Calu3 (cell line): Measurements from ENCODE around the gene LIAS. TPM values are rescaled to one million over a fixed set of nuclear protein-coding genes. Genes with fewer than 3 reads are reported as not detected.
"Not testable (repeated sequence)": the region's sequence is repeated elsewhere in the genome, so short reads cannot be mapped to it uniquely, and the experiment has no call there.

Experiments
- BruUV-seq: library from RNA; stranded (reverse); fragments of 400-500 nt; replicated peaks from 2 replicates; lab custom pipeline; 2021; lab: Mats Ljungman, UMichigan
- CTCF ChIA-PET: fragments of 300-600 bp; sonication (Branson Sonifier 250); formaldehyde crosslinking; loops from one replicate; lab custom pipeline; 2022; ENCODE audit warnings: antibody characterized with exemption; lab: Charles Lee
- DNase-seq: peaks from one replicate; pipeline ENCODE4 v3.0.0; 2022
- H3K27ac Mint-ChIP-seq: one replicate; pipeline ENCODE4 v1.8.0; 2022; ENCODE audit warnings: mixed read lengths; ENCODE audit not compliant: unreplicated experiment
- H3K27me3 Mint-ChIP-seq: one replicate; pipeline ENCODE4 v1.8.0; 2022; ENCODE audit warnings: mixed read lengths; ENCODE audit not compliant: unreplicated experiment
- H3K36me3 Mint-ChIP-seq: one replicate; pipeline ENCODE4 v1.8.0; 2022; ENCODE audit warnings: mild to moderate bottlenecking, moderate library complexity, mixed read lengths; ENCODE audit not compliant: insufficient read depth, unreplicated experiment
- H3K4me1 Mint-ChIP-seq: one replicate; pipeline ENCODE4 v1.8.0; 2022; ENCODE audit warnings: mild to moderate bottlenecking, low read depth, mixed read lengths; ENCODE audit not compliant: unreplicated experiment
- H3K4me3 Mint-ChIP-seq: one replicate; pipeline ENCODE4 v1.8.0; 2022; ENCODE audit warnings: mild to moderate bottlenecking, low read depth, moderate library complexity, mixed read lengths; ENCODE audit not compliant: unreplicated experiment
- H3K9me3 Mint-ChIP-seq: one replicate; pipeline ENCODE4 v1.8.0; 2022; ENCODE audit warnings: low read depth, mixed read lengths; ENCODE audit not compliant: unreplicated experiment
- intact Hi-C: fragments of 100-400 bp; cut with micrococcal nuclease; formaldehyde crosslinking; loops from one replicate; pipeline ENCODE4 v1.10.0; 2022; ENCODE audit not compliant: unreplicated experiment
- total RNA-seq: library from RNA; stranded (reverse); gene quantifications from 2 replicates; pipeline ENCODE4 v1.2.3, GENCODE V29; 2022
- TF ChIP-seq, protein P1 (sequence below): fragments of 200-600 bp; IDR thresholded peaks from one replicate; pipeline ENCODE4 v1.8.0; 2022; ENCODE audit warnings: antibody characterized with exemption; ENCODE audit not compliant: unreplicated experiment

The LIAS gene
- total RNA-seq, 1 experiment from 2014 or later: 10.0 TPM

DNA sequence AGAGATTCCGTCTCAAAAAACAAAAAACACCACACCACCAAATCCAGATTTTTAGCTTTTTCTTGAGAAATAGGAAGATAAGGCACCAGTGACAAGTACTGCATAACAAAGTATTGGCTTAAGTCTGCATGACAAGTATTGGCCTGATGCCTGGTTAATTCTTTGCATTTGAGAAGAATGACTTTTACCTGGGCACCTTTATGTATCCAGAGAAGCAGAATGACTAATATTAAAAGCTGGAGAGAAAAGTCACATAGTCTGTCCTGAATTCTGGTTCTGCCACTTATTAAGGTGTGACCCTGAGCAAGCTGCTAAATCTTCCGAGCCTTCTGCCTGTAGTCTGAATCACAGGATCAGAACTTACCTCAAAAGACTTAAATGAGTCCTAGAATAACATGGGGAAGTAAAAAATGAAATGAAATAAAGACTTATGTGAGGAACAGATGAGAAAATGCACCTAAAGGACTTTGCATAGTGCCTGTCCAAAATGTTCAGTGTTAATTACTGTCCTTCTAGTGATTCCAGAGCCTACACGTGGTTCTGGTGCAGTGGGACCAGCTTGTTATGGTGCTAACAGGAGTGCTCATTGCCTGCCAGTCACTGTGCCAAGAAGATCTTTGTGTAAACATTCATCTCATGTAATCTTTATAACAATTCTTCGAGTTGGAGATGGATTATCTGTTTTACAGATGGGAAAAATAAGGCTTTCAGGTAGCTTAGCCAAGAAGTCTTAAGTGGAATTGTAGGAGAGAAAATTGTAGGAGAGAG lies 36.8 kb downstream of the LIAS start:
- peaks cover 22% of the 10 kb centered on the region for H3K36me3 Mint-ChIP-seq
- no peak overlapping the region for H3K27ac Mint-ChIP-seq
- DNase-seq: no peak
- H3K27me3 Mint-ChIP-seq: no peaks in the 10 kb centered on the region
- TF ChIP-seq, protein P1, sequence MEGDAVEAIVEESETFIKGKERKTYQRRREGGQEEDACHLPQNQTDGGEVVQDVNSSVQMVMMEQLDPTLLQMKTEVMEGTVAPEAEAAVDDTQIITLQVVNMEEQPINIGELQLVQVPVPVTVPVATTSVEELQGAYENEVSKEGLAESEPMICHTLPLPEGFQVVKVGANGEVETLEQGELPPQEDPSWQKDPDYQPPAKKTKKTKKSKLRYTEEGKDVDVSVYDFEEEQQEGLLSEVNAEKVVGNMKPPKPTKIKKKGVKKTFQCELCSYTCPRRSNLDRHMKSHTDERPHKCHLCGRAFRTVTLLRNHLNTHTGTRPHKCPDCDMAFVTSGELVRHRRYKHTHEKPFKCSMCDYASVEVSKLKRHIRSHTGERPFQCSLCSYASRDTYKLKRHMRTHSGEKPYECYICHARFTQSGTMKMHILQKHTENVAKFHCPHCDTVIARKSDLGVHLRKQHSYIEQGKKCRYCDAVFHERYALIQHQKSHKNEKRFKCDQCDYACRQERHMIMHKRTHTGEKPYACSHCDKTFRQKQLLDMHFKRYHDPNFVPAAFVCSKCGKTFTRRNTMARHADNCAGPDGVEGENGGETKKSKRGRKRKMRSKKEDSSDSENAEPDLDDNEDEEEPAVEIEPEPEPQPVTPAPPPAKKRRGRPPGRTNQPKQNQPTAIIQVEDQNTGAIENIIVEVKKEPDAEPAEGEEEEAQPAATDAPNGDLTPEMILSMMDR: no peak
- H3K4me3 Mint-ChIP-seq: no peak overlapping the region
- CTCF ChIA-PET: interaction anchor here (0.7 kb wide), 1 partner anchor 96 kb away, joined by 11 read pairs; no protein-coding TSS in a partner anchor
- intact Hi-C loops: no loop called here
- H3K4me1 Mint-ChIP-seq: peaks cover 7% of the 10 kb centered on the region
- H3K9me3 Mint-ChIP-seq: no peaks in the 10 kb centered on the region
- BruUV-seq: no TSS peak

DNA sequence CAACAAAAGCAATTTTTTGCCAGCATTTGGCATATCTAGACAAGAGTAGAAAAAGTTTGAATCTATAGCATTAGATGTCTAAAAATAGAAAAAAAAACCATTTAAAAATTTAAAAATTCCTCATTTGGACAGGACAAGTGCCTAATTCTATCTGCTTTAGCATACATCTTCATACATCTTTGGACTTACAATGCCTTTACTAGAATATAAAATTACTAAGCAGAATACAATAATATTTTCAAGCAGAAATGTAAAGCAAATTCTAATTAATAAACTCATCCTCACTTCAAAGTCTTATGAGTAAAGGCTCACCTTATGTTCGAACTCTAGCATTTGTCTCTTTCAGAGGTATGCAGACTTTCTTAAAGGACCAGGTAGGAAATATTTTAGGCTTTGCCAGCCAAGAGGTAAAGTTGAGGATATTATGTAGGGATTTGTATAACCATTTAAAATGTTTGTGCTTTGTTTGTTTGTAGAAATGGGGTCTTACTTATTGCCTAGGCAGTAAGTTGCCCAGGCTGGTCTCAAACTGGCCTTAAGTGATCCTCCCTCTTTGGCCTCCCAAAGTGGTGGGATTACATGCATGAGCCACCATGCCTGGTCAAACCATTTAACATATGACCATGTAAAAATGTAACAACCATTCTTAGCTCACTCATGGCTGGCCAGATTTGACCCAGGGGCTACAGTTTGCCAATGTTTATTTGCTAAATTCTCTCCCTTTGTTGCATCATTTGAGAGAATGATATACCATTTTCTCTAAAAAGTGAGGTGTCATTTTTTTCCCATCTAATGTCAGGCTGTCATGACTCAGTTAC lies 39.3 kb downstream of the LIAS start:
- Mint-ChIP-seq H3K9me3 (no peaks in the 10 kb centered on the region), H3K4me1 (peaks cover 7% of the 10 kb centered on the region), H3K4me3 (no peak overlapping the region), H3K27me3 (no peaks in the 10 kb centered on the region), H3K36me3 (peaks cover 40% of the 10 kb centered on the region), H3K27ac (no peak overlapping the region)
- TF ChIP-seq, protein P1: no peak
- intact Hi-C loops: no loop called here
- CTCF ChIA-PET: interaction anchor here (0.6 kb wide), 1 partner anchor 446 kb away, joined by 5 read pairs; no protein-coding TSS in a partner anchor
- BruUV-seq: no TSS peak
- DNase-seq: no peak

DNA sequence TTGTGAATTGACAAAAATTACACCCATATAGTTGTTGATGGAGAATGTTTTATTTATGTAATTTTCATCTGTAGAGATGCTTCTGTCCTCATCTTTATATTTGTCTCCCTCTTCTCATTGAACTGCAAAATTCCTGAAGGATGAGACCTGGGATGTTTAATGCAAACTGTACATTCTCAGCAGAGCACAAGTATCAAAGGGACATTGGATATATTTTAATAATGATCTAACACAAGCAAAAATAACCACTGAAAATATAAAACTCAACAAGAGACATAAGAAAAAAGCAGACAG lies 39.8 kb downstream of the LIAS start:
- intact Hi-C loops: no loop called here
- no peak overlapping the region for H3K4me3 Mint-ChIP-seq
- no peak for DNase-seq
- H3K4me1 Mint-ChIP-seq: peaks cover 7% of the 10 kb centered on the region
- H3K36me3 Mint-ChIP-seq: peaks cover 40% of the 10 kb centered on the region
- H3K27ac Mint-ChIP-seq: no peak overlapping the region
- TF ChIP-seq, protein P1: no peak
- H3K27me3 Mint-ChIP-seq: no peaks in the 10 kb centered on the region
- CTCF ChIA-PET: interaction anchor here (0.6 kb wide), 1 partner anchor 446 kb away, joined by 5 read pairs; no protein-coding TSS in a partner anchor
- BruUV-seq: no TSS peak
- H3K9me3 Mint-ChIP-seq: no peaks in the 10 kb centered on the region

DNA sequence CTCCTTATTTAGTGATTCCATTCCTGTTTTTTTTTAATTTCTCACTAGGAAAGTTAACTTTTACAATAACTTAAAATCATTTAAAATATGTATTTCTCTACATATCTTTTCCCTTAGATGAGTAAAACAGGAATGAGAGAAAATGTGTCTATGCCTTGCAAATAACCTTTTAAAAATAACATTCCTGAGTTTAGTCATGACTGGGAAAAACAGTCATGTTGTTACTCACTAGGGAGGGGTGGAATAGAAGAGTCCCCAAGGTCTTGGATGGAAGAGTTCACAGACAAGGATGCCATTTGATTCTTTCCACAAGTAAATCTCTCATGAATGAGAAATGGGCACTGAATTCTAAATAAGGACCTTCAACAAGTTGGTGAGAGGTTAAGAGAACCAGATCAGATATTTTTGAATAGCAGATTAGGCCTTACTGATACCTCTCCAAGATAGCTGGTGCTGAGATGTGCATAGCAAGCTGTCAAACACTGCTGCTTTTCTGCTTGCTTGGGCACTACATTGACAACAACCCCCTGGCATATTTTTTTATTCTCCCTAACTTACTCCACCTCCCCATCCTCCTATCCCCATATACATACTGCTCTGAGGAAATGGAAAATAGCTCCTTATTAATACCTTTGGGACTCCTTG lies 43.3 kb downstream of the LIAS start:
- H3K4me3 Mint-ChIP-seq: no peak overlapping the region
- H3K9me3 Mint-ChIP-seq: no peaks in the 10 kb centered on the region
- H3K4me1 Mint-ChIP-seq: no peaks in the 10 kb centered on the region
- TF ChIP-seq, protein P1: no peak
- H3K27me3 Mint-ChIP-seq: no peaks in the 10 kb centered on the region
- BruUV-seq: no TSS peak
- intact Hi-C loops: no loop called here
- CTCF ChIA-PET: no interaction called here
- H3K27ac Mint-ChIP-seq: peak overlapping the region; percentile 33
- no peak for DNase-seq
- H3K36me3 Mint-ChIP-seq: peaks cover 47% of the 10 kb centered on the region

DNA sequence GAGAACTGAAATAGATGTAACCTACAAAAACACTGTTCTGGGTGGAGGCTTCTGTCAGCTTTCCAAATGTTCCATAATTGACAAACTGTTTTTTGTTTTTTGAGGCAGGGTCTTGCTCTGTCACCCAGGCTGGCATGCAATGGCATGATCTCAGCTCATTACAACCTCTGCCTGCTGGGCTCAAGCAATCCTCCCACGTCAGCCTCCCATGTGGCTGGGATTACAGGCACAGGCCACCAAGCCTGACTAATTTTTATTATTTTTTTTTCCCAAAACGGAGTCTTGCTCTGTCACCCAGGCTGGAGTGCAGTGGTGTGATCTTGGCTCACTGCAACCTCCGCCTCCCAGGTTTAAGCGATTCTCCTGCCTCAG lies 43.8 kb downstream of the LIAS start:
- intact Hi-C loops, CTCF ChIA-PET, H3K9me3 Mint-ChIP-seq, H3K27me3 Mint-ChIP-seq, DNase-seq, H3K4me1 Mint-ChIP-seq, BruUV-seq, H3K4me3 Mint-ChIP-seq: not testable (repeated sequence)
- Mint-ChIP-seq H3K36me3 (peaks cover 42% of the 10 kb centered on the region), H3K27ac (peak overlapping the region; percentile 33)
